Sigmoid colon (tissue), 7 donors: ENCODE measurements around the gene LSM14B. TPM values are rescaled to one million over a fixed set of nuclear protein-coding genes. Genes with fewer than 3 reads are reported as not detected.

ENCODE experiments used
- DNase-seq: peaks from one replicate; pipeline ENCODE4 v3.0.0-alpha.2; 2019
- H3K27ac ChIP-seq, 4 donors: fragments of 200-600 bp; sonication (generic); one replicate each; pipeline ENCODE4 v1.5.1; 2016 to 2019; ENCODE audit warnings: mild to moderate bottlenecking in 1 of 4
- H3K27me3 ChIP-seq, 3 donors: fragments of 200-600 bp; sonication (generic); one replicate each; pipeline ENCODE4 v1.5.1; 2019; ENCODE audit warnings: mild to moderate bottlenecking in 1 of 3
- H3K36me3 ChIP-seq, 4 donors: fragments of 200-600 bp; sonication (generic); one replicate each; pipeline ENCODE4 v1.5.1; 2016 to 2019
- H3K4me1 ChIP-seq, 4 donors: fragments of 200-600 bp; sonication (generic); one replicate each; pipeline ENCODE4 v1.5.1; 2017 to 2019
- H3K4me3 ChIP-seq, 4 donors: fragments of 200-600 bp; sonication (generic); one replicate each; pipeline ENCODE4 v1.5.1; 2017 to 2019; ENCODE audit warnings: mild to moderate bottlenecking in 2 of 4, moderate library complexity in 1 of 4
- H3K9me3 ChIP-seq, 4 donors: fragments of 200-600 bp in 3 of 4; sonication (generic) in 3 of 4; one replicate each; pipeline versions ENCODE4 v1.5.1 to v1.6.1; 2013 to 2019
- CTCF ChIP-seq, 4 experiments: fragments of 450-650 bp in 3 of 4; fragments of 200-600 bp in 1 of 4; IDR thresholded peaks; one replicate each; pipeline ENCODE4 v1.5.1; 2016 to 2019; ENCODE audit warnings: antibody characterized with exemption in 4 of 4, mild to moderate bottlenecking in 3 of 4, moderate library complexity in 2 of 4
- EP300 ChIP-seq, 4 donors: sonication (generic); formaldehyde crosslinking; IDR thresholded peaks; one replicate each; pipeline ENCODE4 v1.6.1; 2017; ENCODE audit warnings: antibody characterized with exemption in 4 of 4
- POLR2A ChIP-seq, 2 donors: fragments of 450-650 bp; IDR thresholded peaks; one replicate each; pipeline ENCODE4 v1.6.1; 2016; ENCODE audit warnings: antibody characterized with exemption in 2 of 2, mild to moderate bottlenecking in 2 of 2, moderate library complexity in 2 of 2
- POLR2AphosphoS5 ChIP-seq, 4 donors: sonication (generic); formaldehyde crosslinking; IDR thresholded peaks; one replicate each; pipeline ENCODE4 v1.6.1; 2017; ENCODE audit warnings: antibody characterized with exemption in 4 of 4
- WGBS, 2 donors: extraction: QIAGEN DNeasy Blood & Tissue Kit; methylation state at CpG; one replicate each; pipeline ENCODE4 v1.1.7; 2013; 5-methylcytosine and 5-hydroxymethylcytosine counted together
- intact Hi-C: fragments of 100-400 bp; cut with DNase I; formaldehyde crosslinking; loops from one replicate; pipeline ENCODE4 v1.15.1; 2023
- polyA plus RNA-seq, 3 donors: library from polyadenylated mRNA; stranded (reverse); fragments of 200-250 nt; gene quantifications; one replicate each; pipeline ENCODE4 v1.2.3, GENCODE V29; 2013
- total RNA-seq, 4 donors: library from RNA; depleted of rRNA; stranded (reverse); fragments of >200 nt; gene quantifications; one replicate each; pipeline ENCODE4 v1.1.0, GENCODE V29; 2016
- donor health status: healthy with polysubstance abuse.
- donor health status: Bipolar disorder and iron deficiency.
- donor health status: healthy.

LSM14B gene
- total and polyA plus RNA-seq, 7 donors, result 16.9 to 28.5 (median 23.5) TPM

GRCh38 chr20:62143957-62144825 is 21.9 kb downstream of the LSM14B start:
- Histone ChIP-seq H3K4me1 (peaks cover 0 to 46% (median 36%) of the 10 kb centered on the region in 4 donors), H3K27ac (peak overlapping the region; percentile 92 to 97 (median 96)), H3K27me3 (no peaks in the 10 kb centered on the region), H3K36me3 (peaks cover 7 to 16% (median 10%) of the 10 kb centered on the region in 4 donors), H3K4me3 (peak overlapping the region; percentile 69 to 92 (median 90)), H3K9me3 (no peaks in the 10 kb centered on the region)
- WGBS, 2 donors, result 1% methylated on average over 104 of the region's 104 CpGs
- no peak for TF ChIP-seq EP300 (IDR thresholded peaks at IDR 0.05)
- no peak for TF ChIP-seq CTCF (IDR thresholded peaks at IDR 0.05)
- peak in 1 of 2 donors; percentile 40 for TF ChIP-seq POLR2A (IDR thresholded peaks at IDR 0.05)
- TF ChIP-seq POLR2AphosphoS5 (IDR thresholded peaks at IDR 0.05), result peak in 3 of 4 donors; percentile 59 to 78 (median 64)
- DNase-seq, result peak; percentile 80
- intact Hi-C loops, result loop anchor here (1.0 to 10.0 kb wide), 6 partner anchors 22 to 653 kb away; partner anchors contain the start of genes LSM14B, MRGBP, OSBPL2 and RPS21

- Histone ChIP-seq H3K4me3 (no peak overlapping the region), H3K36me3 (peaks cover 0 to under 1% (median 0%) of the 10 kb centered on the region in 4 donors), H3K4me1 (peaks cover 0 to 46% (median 33%) of the 10 kb centered on the region in 4 donors), H3K27ac (no peak overlapping the region), H3K9me3 (no peaks in the 10 kb centered on the region), H3K27me3 (no peaks in the 10 kb centered on the region)
- DNase-seq, result no peak
- WGBS, 2 donors, result 95% methylated on average over 7 of the region's 7 CpGs
- TF ChIP-seq CTCF (IDR thresholded peaks at IDR 0.05), result no peak
- TF ChIP-seq POLR2AphosphoS5 (IDR thresholded peaks at IDR 0.05), result no peak
- TF ChIP-seq EP300 (IDR thresholded peaks at IDR 0.05), result no peak
- no peak for TF ChIP-seq POLR2A (IDR thresholded peaks at IDR 0.05)
- intact Hi-C loops, result loop anchor here (10.0 kb wide), 1 partner anchor 239 kb away; the partner anchor contains the start of gene RPS21
Measured at GRCh38 chr20:62145688-62146018, 23.4 kb downstream of the LSM14B start.

- H3K27ac ChIP-seq, result no peak overlapping the region
- DNase-seq, result no peak
- no peak overlapping the region for H3K4me3 ChIP-seq
- no peaks in the 10 kb centered on the region for H3K27me3 ChIP-seq
- TF ChIP-seq POLR2AphosphoS5 (IDR thresholded peaks at IDR 0.05), result no peak
- TF ChIP-seq POLR2A (IDR thresholded peaks at IDR 0.05), result no peak
- TF ChIP-seq CTCF (IDR thresholded peaks at IDR 0.05), result no peak
- TF ChIP-seq EP300 (IDR thresholded peaks at IDR 0.05), result no peak
- H3K4me1 ChIP-seq, result peaks cover 0 to 41% (median 28%) of the 10 kb centered on the region in 4 donors
- intact Hi-C loops, result loop anchor here (10.0 kb wide), 1 partner anchor 239 kb away; the partner anchor contains the start of gene RPS21
- no peaks in the 10 kb centered on the region for H3K9me3 ChIP-seq
- 91 to 96% methylated on average over 22 of the region's 22 CpGs for WGBS, 2 donors
- no peaks in the 10 kb centered on the region for H3K36me3 ChIP-seq
Measured at GRCh38 chr20:62146019-62146755, 23.9 kb downstream of the LSM14B start.

- Histone ChIP-seq H3K4me1 (peaks cover 0 to 31% (median 19%) of the 10 kb centered on the region in 4 donors), H3K4me3 (no peak overlapping the region), H3K27ac (no peak overlapping the region), H3K27me3 (no peaks in the 10 kb centered on the region), H3K36me3 (no peaks in the 10 kb centered on the region), H3K9me3 (no peaks in the 10 kb centered on the region)
- WGBS, 2 donors, result 96 to 97% methylated on average over 6 of the region's 6 CpGs
- no peak for DNase-seq
- intact Hi-C loops, result loop anchor here (10.0 kb wide), 1 partner anchor 238 kb away; the partner anchor contains the start of gene RPS21
- TF ChIP-seq EP300 (IDR thresholded peaks at IDR 0.05) (no peak), POLR2A (IDR thresholded peaks at IDR 0.05) (no peak), CTCF (IDR thresholded peaks at IDR 0.05) (no peak), POLR2AphosphoS5 (IDR thresholded peaks at IDR 0.05) (no peak)
Measured at GRCh38 chr20:62147125-62147524, 24.9 kb downstream of the LSM14B start.
